HG02973 (cell line): ENCODE data around the gene SYNE3.
A peak's percentile ranks its signal among the peaks of the same experiment; 100 is the strongest.

ENCODE experiments used
- ATAC-seq: cut with Tn5 transposase; IDR thresholded peaks from one replicate; pipeline ENCODE4 v1.9.1; 2021; ENCODE audit warnings: moderate library complexity; ENCODE audit not compliant: unreplicated experiment

SYNE3 gene

GRCh38 chr14:95493503-95493902 lies 22.9 kb downstream of the SYNE3 start:
- ATAC-seq: no peak

- ATAC-seq: no peak
These were observed 24.4 kb downstream of the SYNE3 start for GRCh38 chr14:95491936-95492608.

- ATAC-seq: no peak
These were observed 25.6 kb downstream of the SYNE3 start for GRCh38 chr14:95490727-95491451.

GRCh38 chr14:95490138-95490509 lies 26.3 kb downstream of the SYNE3 start:
- ATAC-seq: no peak

- ATAC-seq: no peak
These were observed 27.0 kb downstream of the SYNE3 start for GRCh38 chr14:95489214-95490137.

GRCh38 chr14:95488376-95489213 lies 27.9 kb downstream of the SYNE3 start:
- ATAC-seq: no peak

- ATAC-seq: no peak
These were observed 28.8 kb downstream of the SYNE3 start for GRCh38 chr14:95487669-95488084.

GRCh38 chr14:95486875-95487668 lies 29.4 kb downstream of the SYNE3 start:
- peak; percentile 65 for ATAC-seq

GRCh38 chr14:95485222-95485819 lies 31.1 kb downstream of the SYNE3 start:
- ATAC-seq: no peak

GRCh38 chr14:95484296-95484695 lies 32.2 kb downstream of the SYNE3 start:
- no peak for ATAC-seq

GRCh38 chr14:95483309-95484165 lies 32.9 kb downstream of the SYNE3 start:
- ATAC-seq: no peak

GRCh38 chr14:95482627-95483308 lies 33.7 kb downstream of the SYNE3 start:
- ATAC-seq: no peak

- ATAC-seq: no peak
These were observed 34.9 kb downstream of the SYNE3 start for GRCh38 chr14:95481391-95482022.

GRCh38 chr14:95480887-95481226 lies 35.6 kb downstream of the SYNE3 start:
- no peak for ATAC-seq

GRCh38 chr14:95480109-95480886 lies 36.2 kb downstream of the SYNE3 start:
- no peak for ATAC-seq

- no peak for ATAC-seq
These were observed 37.0 kb downstream of the SYNE3 start for GRCh38 chr14:95479494-95479893.

- ATAC-seq: no peak
These were observed 37.6 kb downstream of the SYNE3 start for GRCh38 chr14:95478818-95479217.
